HG03135 (cell line): ENCODE results near the gene SOX4.

Experiments used
- ATAC-seq: cut with Tn5 transposase; IDR thresholded peaks from one replicate; pipeline ENCODE4 v1.9.1; 2021; ENCODE audit warnings: mild to moderate bottlenecking, moderate library complexity; ENCODE audit not compliant: unreplicated experiment

Gene SOX4

DNA sequence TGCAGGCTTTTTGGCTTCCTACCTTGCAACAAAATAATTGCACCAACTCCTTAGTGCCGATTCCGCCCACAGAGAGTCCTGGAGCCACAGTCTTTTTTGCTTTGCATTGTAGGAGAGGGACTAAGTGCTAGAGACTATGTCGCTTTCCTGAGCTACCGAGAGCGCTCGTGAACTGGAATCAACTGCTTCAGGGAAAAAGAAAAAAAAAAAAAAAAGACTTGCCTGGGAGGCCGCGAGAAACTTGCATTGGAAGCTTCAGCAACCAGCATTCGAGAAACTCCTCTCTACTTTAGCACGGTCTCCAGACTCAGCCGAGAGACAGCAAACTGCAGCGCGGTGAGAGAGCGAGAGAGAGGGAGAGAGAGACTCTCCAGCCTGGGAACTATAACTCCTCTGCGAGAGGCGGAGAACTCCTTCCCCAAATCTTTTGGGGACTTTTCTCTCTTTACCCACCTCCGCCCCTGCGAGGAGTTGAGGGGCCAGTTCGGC, 420 bp downstream of the SOX4 start:
- peak; percentile 11 for ATAC-seq

GRCh38 chr6:21594416-21595281, 1.1 kb downstream of the SOX4 start:
- ATAC-seq, result peak; percentile 16

DNA sequence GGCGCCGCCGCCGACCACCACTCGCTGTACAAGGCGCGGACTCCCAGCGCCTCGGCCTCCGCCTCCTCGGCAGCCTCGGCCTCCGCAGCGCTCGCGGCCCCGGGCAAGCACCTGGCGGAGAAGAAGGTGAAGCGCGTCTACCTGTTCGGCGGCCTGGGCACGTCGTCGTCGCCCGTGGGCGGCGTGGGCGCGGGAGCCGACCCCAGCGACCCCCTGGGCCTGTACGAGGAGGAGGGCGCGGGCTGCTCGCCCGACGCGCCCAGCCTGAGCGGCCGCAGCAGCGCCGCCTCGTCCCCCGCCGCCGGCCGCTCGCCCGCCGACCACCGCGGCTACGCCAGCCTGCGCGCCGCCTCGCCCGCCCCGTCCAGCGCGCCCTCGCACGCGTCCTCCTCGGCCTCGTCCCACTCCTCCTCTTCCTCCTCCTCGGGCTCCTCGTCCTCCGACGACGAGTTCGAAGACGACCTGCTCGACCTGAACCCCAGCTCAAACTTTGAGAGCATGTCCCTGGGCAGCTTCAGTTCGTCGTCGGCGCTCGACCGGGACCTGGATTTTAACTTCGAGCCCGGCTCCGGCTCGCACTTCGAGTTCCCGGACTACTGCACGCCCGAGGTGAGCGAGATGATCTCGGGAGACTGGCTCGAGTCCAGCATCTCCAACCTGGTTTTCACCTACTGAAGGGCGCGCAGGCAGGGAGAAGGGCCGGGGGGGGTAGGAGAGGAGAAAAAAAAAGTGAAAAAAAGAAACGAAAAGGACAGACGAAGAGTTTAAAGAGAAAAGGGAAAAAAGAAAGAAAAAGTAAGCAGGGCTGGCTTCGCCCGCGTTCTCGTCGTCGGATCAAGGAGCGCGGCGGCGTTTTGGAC, 2.0 kb downstream of the SOX4 start:
- ATAC-seq, result peak; percentile 33

GRCh38 chr6:21596145-21596948, 2.8 kb downstream of the SOX4 start:
- no peak for ATAC-seq

DNA sequence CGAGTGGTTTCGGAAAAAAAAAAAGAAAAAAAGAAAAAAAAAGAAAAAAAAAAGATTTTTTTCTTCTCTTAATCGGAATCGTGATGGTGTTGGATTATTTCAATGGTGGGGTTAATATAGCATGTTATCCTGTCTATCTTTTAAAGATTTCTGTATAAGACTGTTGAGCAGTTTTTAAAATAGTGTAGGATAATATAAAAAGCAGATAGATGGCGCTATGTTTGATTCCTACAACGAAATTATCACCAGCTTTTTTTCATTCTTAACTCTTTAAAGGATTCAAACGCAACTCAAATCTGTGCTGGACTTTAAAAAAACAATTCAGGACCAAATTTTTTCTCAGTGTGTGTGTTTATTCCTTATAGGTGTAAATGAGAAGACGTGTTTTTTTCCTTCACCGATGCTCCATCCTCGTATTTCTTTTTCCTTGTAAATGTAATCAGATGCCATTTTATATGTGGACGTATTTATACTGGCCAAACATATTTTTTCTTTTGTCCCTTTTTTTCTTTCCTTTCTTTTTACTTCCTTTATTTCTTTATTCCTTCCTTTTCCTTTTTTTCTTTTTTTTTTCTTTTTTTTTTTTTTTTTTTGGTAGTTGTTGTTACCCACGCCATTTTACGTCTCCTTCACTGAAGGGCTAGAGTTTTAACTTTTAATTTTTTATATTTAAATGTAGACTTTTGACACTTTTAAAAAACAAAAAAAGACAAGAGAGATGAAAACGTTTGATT, 3.6 kb downstream of the SOX4 start:
- ATAC-seq, result no peak

GRCh38 chr6:21597801-21598673, 4.5 kb downstream of the SOX4 start:
- no peak for ATAC-seq

- no peak for ATAC-seq
Measured at GRCh38 chr6:21598674-21599023, 5.1 kb downstream of the SOX4 start.

GRCh38 chr6:21599051-21599696, 5.6 kb downstream of the SOX4 start:
- no peak for ATAC-seq

DNA sequence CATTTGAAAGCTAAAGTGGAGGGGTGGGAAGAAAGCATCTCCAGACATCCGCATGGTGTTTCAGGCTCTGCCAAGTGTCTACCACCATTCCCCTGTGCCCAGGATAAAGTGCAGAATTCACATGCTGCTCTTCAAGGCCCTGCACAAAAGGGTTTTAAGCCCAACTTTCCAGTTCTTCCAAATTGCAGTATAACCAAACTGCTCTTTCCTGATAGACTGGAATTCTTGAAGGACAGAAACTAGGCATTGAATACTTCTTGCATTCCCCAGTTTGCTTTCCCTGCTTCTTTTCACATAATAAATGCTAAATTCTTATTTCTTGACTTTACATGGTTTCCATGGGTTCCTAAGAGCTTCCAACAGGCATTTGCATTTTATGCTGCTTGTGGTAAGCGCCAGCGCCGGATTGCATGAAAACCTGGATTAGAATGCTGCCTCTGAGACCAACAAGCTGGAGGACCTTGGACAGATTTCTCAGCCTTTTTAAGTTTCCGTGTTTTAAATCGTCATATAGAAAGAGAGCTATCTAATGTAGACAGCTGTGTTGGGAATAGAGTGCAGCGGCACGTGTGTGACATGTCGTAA, 7.9 kb downstream of the SOX4 start:
- ATAC-seq, result no peak

GRCh38 chr6:21601932-21602390, 8.4 kb downstream of the SOX4 start:
- no peak for ATAC-seq

DNA sequence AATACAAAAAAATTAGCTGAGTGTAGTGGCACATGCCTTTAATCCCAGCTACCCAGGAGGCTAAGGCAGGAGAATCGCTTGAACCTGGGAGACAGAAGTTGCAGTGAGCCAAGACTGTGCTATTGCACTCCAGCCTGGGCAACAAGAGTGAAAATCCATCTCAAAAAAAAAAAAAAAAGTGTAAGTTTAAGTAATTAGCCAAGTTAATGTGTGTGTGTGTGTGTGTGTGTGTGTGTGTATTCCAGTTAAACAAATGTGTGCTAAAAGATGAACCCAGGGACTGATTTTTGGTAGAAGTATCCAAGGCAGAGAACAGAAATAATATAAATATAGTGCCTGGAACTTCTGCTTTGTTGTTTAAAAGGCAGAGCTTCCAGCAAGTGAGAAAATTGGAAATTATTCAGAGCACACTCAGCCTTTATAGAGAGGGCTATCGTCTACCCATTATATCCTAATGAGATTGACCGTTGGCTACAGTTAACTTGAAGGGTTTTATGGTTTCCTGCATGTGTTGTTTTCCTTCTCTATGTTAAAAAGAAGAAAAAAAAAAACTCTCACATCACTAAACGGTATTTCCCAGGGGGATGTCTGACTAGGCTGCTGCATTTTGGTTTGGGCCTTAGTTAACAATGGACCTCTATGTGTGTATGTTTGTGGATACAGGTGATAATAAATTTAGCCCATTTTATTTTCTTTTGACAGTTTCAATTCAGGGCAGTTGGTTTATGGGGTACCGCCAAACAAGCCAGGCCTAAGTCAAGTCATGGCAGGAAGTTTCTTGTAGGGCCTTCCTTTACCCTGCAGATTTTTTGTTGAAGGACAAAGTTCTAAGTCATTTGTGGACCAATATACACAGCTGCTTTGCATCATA, 9.8 kb downstream of the SOX4 start:
- peak; percentile 56 for ATAC-seq

DNA sequence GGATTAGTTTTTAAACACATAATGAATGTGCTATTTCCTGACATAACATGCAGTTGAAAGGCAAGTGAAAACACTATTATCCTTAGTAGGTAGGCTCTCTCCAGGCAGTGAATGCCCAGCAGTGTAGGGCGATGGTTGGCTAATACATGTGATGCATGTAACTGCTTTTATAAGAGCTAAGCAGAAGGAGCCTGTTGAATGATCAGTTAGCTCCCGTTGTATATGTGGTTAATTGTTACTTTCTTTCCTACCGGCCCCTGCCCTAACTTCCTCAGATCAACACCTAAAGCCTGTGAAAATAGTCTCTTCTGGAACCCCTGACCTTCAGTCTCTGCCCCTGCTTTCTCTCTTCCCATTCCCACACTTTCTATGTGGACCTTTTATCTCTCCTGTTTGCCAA, 10.5 kb downstream of the SOX4 start:
- ATAC-seq, result no peak

DNA sequence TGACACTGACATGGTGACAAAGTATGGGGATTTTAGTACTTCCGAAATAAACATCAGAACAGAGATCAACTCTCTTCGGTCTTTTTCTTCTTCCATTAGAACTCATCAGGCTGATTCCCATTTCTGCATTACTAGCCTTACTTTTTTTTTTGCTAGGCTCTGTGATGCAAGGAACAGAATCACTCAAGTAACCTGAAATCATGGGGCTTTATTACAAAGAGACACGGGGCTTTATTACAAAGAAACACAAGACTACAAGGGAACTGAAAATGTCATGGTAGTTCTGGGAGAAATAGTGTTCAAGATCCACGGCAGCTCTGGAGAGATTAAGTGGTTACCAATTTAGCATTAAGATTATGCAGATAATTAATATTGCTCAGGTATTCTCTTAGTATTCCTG, 11.6 kb downstream of the SOX4 start:
- no peak for ATAC-seq

- no peak for ATAC-seq
Measured at GRCh38 chr6:21608601-21609000, 15.1 kb downstream of the SOX4 start.

DNA sequence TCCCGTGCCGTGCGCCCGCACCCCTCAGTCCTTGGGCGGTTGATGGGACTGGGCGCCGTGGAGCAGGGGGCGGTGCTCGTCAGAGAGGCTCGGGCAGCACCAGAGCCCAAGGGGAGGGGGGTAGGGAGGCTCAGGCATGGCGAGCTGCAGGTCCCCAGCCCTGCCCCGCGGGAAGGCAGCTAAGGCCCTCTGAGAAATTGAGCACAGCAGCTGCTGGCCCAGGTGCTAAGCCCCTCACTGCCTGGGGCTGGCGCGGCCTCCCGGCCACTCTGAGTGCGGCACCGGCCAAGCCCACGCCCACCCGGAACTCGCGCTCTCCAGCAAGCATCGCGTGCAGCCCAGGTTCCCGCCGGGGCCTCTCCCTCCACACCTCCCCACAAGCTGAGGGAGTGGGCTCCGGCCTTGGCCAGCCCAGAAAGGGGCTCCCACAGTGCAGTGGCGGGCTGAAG, 16.4 kb downstream of the SOX4 start:
- ATAC-seq, result no peak

DNA sequence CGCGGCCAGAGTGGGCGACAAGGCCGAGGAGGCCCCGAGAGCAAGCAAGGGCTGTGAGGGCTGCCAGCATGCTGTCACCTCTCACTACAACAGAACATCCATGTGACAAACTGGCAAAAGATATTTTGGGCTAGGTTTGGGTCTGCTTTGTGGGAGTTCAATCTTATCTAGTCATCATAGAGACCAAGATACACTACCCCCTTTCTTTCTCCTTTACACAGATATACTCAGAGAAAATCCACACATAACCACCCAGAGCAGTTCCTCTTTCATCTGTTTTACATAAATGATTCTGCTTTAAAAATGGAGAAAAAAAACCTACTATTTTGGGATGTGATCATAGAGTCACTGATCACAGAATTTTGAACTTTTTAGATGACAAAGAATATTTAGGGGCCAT, 16.8 kb downstream of the SOX4 start:
- peak; percentile 76 for ATAC-seq

DNA sequence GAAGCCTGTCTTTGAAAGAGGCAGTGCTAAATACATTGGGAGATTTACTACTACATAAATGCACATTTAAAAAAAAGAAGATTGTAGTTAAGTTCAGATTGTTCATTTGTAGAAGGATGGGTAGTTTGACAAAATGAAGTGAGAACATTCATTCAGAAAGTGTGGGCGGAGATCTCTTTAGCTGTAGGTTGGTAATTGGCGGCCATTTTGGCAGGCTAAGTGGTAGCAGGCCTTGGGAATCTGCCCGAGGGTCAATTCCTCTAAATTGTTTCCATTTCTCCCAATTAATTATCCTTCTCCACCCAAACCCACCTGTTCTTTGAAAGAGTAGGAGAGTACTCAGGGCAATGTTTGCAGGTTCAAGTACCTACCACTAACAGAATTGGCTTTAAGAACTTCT, 17.9 kb downstream of the SOX4 start:
- no peak for ATAC-seq
